ENCODE data around the gene COX15.
"Not testable (repeated sequence)": the region's sequence is repeated elsewhere in the genome, so short reads cannot be mapped to it uniquely, and the experiment has no call there.

The COX15 gene

GRCh38 chr10:99760321-99760720 lies 28.4 kb upstream of the COX15 start:
- in situ Hi-C loops (cut with MboI; ENCODE audit: low sequenced_read_pairs, unreplicated experiment), result no loop called here
- no peak for DNase-seq (ENCODE audit: low spot score)
- no peak for TF ChIP-seq CTCF (IDR thresholded peaks at IDR 0.05; ENCODE audit: borderline replicate concordance, control extremely low read depth, extremely low read depth, insufficient read depth, missing control alignments)

GRCh38 chr10:99758211-99758891 lies 26.4 kb upstream of the COX15 start:
- TF ChIP-seq CTCF (IDR thresholded peaks at IDR 0.05; ENCODE audit: borderline replicate concordance, control extremely low read depth, extremely low read depth, insufficient read depth, missing control alignments), result no peak
- no peak for DNase-seq (ENCODE audit: low spot score)
- in situ Hi-C loops (cut with MboI; ENCODE audit: low sequenced_read_pairs, unreplicated experiment), result no loop called here

- in situ Hi-C loops (cut with MboI; ENCODE audit: low sequenced_read_pairs, unreplicated experiment), result no loop called here
- no peak for TF ChIP-seq CTCF (IDR thresholded peaks at IDR 0.05; ENCODE audit: borderline replicate concordance, control extremely low read depth, extremely low read depth, insufficient read depth, missing control alignments)
- no peak for DNase-seq (ENCODE audit: low spot score)
Observed at GRCh38 chr10:99756159-99756558, 24.2 kb upstream of the COX15 start.

GRCh38 chr10:99754670-99755069 lies 22.7 kb upstream of the COX15 start:
- in situ Hi-C loops (cut with MboI; ENCODE audit: low sequenced_read_pairs, unreplicated experiment), result no loop called here
- no peak for DNase-seq (ENCODE audit: low spot score)
- no peak for TF ChIP-seq CTCF (IDR thresholded peaks at IDR 0.05; ENCODE audit: borderline replicate concordance, control extremely low read depth, extremely low read depth, insufficient read depth, missing control alignments)

- no peak for TF ChIP-seq CTCF (IDR thresholded peaks at IDR 0.05; ENCODE audit: borderline replicate concordance, control extremely low read depth, extremely low read depth, insufficient read depth, missing control alignments)
- no peak for DNase-seq (ENCODE audit: low spot score)
- in situ Hi-C loops (cut with MboI; ENCODE audit: low sequenced_read_pairs, unreplicated experiment), result no loop called here
Observed at GRCh38 chr10:99750641-99751040, 18.7 kb upstream of the COX15 start.

- in situ Hi-C loops (cut with MboI; ENCODE audit: low sequenced_read_pairs, unreplicated experiment), result no loop called here
- DNase-seq (ENCODE audit: low spot score), result no peak
- no peak for TF ChIP-seq CTCF (IDR thresholded peaks at IDR 0.05; ENCODE audit: borderline replicate concordance, control extremely low read depth, extremely low read depth, insufficient read depth, missing control alignments)
Observed at GRCh38 chr10:99748823-99749451, 17.0 kb upstream of the COX15 start.

GRCh38 chr10:99746166-99746565 lies 14.2 kb upstream of the COX15 start:
- in situ Hi-C loops (cut with MboI; ENCODE audit: low sequenced_read_pairs, unreplicated experiment), result not testable (repeated sequence)

More at GRCh38 chr10:99746166-99746565, 14.2 kb upstream of the COX15 start:
- DNase-seq (ENCODE audit: low spot score), result not testable (repeated sequence)

Measured in GM13976 (cell line).